GM18867 (cell line): ENCODE measurements around the gene ST6GAL1.
"Not testable (repeated sequence)": the region's sequence is repeated elsewhere in the genome, so short reads cannot be mapped to it uniquely, and the experiment has no call there.

ENCODE experiments used
- ATAC-seq: cut with Tn5 transposase; IDR thresholded peaks from one replicate; pipeline ENCODE4 v1.9.1; 2021; ENCODE audit warnings: mild to moderate bottlenecking, moderate library complexity; ENCODE audit not compliant: unreplicated experiment

ST6GAL1 gene

GRCh38 chr3:186991470-186991869, 61.1 kb downstream of the ST6GAL1 start:
- no peak for ATAC-seq

- not testable (repeated sequence) for ATAC-seq
Observed at GRCh38 chr3:186992096-186992495, 61.8 kb downstream of the ST6GAL1 start.

DNA sequence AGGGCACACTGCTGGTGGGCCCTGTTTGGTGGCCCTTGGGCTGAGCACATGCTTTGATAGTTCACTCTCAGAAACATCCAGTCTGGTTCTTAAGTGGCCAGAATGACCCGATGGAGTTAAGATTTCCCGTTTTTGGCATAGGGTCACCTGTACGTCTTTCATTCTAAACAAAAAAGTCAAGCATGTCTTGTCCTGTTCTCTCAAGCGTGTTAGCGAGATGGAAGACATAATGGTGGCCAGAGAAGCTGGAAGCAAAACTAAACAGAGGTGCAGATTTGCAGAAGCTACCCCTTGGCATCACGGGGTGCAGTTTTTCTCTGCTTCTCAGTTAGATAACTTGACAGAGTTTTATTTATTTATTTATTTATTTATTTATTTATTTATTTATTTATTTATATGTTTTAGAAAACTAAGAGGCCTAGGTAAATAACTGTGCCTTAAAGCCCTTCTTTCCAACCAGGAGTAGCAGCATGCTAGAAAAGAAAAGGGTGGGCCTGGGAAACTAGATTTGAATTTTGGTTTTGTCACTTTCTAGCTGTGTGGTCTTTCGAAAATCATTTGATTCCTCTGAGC, 63.0 kb downstream of the ST6GAL1 start:
- ATAC-seq, result no peak

DNA sequence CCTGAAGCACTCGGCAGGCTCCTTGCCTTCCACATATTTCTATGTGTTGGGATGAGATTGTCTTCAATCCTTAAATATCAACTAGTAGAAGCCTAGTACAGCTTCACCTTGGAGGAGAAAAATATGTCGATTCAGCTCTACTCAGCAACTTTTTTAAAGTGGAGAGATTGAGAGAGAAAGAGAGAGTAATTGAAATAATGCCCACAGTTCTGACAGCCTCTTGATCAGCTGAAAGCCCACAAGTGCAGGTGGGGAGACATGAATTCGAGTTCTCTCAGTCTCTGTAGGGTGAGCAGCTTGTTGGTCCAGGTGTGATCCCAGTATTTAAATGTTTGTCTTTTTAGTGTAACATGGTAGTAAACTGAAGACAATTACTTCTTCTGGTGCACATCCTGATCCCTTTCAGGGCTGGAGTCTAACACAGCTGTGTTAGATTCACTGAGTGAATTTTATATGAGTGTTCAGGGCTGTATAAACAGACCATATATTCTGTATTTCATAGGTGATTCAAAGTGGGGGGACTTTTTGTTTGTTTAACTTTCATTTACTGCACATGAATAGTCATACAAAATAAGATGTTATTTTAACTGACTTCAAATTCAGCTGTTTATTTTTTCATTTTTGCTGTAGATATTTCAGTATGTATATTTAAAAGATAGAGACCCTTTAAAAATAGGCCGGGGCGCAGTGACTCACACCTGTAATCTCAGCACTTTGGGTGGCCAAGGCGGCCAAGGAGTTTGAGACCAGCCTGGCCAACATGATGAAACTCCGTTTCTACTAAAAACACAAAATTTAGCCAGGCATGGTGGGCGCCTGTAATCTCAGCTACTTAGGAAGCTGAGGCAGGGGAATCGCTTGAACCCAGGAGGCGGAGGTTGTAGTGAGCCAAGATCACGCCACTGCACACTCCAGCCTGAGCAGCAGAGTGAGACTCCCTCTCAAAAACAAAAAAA, 64.0 kb downstream of the ST6GAL1 start:
- ATAC-seq, result peak; percentile 41

DNA sequence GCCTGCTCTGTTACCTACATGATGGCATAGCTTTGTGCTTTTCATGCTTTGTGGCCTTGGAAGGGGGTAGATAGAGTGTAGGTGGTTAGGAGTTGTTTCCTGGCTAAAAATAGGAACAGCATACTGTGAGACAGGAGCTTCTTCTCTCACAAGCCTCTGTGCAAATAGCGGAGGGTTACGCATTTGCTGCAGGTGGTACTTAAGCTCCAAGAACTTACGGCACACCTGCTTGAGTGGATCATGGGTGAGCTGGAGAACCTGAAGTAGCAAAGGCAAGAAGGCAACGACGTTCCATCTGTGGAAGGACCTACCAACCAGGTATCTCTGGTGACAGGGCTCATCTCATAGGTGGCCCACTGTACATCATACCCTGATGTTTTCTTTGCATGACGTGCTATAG, 66.0 kb downstream of the ST6GAL1 start:
- no peak for ATAC-seq

- ATAC-seq, result no peak
Observed at GRCh38 chr3:186997061-186997460, 66.7 kb downstream of the ST6GAL1 start.

DNA sequence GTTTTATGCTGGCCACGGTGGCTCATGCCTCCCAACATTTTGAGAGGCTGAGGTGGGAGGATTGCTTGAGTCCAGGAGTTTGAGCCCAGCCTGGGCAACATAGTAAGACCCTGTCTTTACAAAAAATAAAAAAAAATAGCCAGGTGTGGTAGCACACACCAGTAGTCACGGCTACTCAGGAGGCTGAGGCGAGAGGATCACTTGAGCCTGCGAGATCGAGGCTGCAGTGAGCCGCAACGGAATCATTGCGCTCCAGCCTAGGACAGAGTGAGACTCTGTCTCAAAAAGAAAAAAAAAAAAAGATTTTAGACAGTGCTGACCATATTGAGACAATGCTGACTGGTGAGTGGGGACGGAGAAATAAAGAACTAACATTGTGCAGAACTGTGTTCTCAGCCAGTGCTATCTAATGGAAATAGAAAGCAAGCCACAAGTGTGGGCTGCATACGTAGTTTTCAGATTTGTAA, 67.2 kb downstream of the ST6GAL1 start:
- ATAC-seq, result peak; percentile 25

DNA sequence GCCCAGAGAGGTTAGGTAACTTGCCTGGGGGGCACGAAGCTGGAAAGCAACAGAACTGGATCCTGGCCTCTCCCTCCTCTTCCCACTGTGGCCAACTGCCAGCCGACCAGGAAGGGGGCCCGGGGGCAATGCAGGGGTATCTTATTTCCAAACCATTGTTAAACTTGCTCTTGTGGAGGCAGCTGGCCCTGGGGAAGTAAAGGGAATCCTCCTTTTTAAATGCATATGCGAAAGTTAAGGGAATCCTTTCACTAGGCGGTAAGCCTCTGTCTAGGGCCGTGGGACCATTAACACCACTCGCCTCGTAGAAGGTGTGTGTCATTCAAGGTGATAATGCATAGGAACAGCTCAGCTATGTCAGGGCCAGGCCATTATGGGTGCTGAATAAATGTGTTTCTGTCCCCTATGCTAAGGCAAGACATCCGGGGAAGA, 68.6 kb downstream of the ST6GAL1 start:
- no peak for ATAC-seq

- peak; percentile 80 for ATAC-seq
Observed at GRCh38 chr3:187000711-187001151, 70.4 kb downstream of the ST6GAL1 start.

DNA sequence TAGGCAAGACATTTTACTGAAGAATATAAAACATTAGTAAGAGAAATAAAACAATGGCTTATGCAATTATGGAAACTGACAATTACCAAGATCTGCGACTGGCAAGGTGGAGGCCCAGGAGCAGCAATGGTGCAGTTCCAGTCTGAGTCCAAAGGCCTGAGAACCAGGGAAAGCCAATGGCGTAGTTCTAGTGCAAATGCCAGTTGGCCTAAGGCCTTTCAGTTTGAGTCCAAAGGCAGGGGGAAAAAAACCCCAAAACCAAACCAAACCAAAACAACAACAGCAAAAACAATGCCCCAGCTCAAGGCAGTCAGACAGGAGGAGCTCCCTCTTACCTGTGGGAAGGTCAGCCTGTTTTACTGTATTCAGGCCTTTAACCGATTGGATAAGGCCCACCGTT, 72.6 kb downstream of the ST6GAL1 start:
- no peak for ATAC-seq

DNA sequence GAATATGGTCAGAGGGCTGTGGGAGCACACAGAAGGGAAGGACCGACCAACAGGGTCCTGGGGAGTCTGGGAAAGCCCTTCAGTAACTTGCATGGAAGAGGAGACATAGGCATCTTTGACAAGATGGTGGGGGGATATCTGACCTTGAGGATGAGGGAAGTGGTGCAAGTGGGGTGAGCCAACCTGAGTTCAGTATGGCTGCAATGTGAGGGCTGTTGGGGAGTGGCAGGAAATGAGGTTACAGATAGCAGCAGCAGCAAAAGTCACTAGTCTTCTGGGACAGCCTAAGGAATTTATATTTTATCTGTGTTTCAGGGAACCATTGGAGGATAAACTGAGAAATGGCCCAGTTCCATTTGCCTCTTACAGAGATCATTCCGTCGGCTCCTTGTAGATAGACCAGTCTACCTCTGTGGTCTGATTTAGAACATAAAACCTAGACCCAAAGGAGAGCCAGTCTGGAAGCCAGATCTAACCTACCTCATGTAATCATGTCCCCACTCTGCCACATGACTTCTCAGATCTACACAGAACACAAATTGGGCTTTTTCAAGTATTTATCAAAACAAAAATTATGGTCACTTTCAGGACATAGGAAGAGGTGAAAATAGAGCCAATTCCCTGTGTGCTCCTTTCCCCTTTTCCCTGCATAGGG, 75.6 kb downstream of the ST6GAL1 start:
- no peak for ATAC-seq

DNA sequence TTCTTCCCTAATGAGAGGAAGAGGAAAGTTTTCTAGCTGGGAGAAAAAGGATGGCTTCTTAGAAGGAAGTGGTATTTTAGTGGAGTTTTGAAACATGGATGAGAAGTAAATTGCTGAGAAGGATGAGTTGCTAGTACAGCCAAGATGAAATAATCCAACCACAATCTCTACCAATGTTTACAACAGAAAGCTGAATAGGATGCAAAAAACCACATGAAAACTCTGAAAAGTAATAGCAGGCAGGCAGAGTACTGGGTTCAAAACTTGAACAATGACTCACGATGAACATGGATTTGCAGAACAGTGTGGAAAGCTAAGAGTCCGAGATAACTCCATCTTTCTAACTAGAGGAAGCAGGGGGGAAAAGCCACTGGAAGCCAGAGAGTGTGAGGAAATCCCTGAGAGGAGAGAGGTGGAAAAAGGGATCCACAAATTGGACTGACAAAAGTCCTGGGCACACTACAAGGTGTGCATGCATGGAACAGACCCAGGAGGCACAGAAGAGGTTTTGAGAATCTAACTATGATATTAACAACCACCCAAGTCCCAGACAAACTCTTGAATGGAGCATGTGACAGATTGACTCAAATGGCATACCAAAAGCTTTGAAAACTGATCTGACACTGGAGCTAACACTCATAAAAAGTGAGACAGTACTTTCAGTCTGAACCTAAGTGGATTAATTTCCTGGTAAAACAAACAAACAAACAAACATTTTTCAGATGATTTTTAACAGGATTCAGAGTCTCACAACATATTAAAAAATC, 76.7 kb downstream of the ST6GAL1 start:
- ATAC-seq, result no peak

GRCh38 chr3:187010382-187010781, 80.1 kb downstream of the ST6GAL1 start:
- not testable (repeated sequence) for ATAC-seq

- peak; percentile 60 for ATAC-seq
Observed at GRCh38 chr3:187011915-187012314, 81.6 kb downstream of the ST6GAL1 start.

DNA sequence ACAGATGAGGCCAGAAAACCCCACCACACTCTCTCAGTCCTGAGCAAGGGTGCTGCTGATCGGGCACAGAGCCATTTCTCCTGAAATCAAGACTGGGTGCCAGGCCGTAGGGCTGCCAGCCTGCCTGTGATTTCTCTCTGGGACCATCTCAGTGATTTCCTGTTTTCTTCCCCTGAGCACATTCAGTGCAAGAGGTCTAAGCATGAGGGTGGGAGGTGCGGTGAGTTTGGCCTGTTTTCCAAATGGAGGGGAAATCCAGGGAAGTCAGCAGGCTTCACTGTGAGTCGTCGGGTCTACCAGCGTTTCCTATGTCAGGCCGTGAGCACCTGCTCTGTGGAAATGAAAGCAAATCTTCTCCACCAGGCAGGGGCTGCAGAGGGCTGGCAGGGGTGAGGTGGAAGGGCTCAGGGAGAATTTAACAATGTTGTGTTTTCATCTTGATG, 82.3 kb downstream of the ST6GAL1 start:
- ATAC-seq, result no peak

DNA sequence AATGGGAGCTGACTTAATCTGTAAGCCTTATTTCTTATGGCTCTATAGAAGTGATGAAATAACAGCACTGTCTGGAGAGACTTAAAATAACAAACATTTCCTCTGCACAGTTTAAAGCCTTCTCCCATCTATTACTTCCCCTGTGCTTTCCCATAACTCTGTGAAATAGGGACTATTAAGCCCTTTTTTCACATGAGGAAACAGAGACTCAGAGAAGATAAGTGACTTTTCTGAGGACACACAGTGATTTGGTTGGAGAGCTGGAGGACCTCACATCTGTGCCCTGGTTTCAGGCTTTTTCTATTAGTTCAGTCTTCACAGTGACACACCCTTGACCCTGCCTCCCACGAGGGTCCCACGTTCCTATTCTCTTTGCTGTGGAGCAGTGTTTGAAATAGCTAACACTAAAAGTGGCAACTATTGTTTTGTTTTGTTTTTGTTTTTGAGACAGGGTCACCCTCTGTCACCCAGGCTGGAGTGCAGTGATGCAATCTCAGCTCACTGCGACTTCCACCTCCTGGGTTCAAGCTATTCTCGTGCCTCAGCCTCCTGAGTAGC, 82.9 kb downstream of the ST6GAL1 start:
- ATAC-seq, result no peak

DNA sequence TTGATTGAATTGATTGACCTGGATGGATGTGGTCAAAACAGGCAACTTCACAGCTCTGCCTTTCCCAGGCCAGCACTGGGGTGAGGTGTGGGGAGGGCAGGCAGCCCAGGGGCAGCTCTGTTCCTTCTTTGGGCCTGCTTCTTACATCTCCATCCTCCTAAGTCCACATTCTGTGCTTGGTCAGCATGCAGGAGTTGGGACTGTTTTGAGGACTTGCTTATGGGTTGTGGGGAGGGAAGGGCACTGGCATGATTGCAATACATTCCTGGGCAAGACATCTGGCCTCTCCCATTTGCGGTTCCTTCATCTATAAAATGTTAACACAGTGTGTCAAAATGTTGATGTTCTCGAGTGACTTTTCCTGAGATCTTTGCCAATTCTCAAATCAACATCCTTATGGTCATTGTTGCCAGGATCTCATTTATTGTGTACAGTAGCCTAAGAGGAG, 84.1 kb downstream of the ST6GAL1 start:
- no peak for ATAC-seq

GRCh38 chr3:187015903-187016638, 85.7 kb downstream of the ST6GAL1 start:
- peak; percentile 69 for ATAC-seq

GRCh38 chr3:187016639-187017345, 86.5 kb downstream of the ST6GAL1 start:
- ATAC-seq, result no peak
